GM18517 (cell line): ENCODE results near the gene S1PR4.
A peak's percentile ranks its signal among the peaks of the same experiment; 100 is the strongest.
"Not testable (repeated sequence)": the region's sequence is repeated elsewhere in the genome, so short reads cannot be mapped to it uniquely, and the experiment has no call there.

Experiments
- ATAC-seq: cut with Tn5 transposase; IDR thresholded peaks from one replicate; pipeline ENCODE4 v1.9.1; 2021; ENCODE audit warnings: mild to moderate bottlenecking, moderate library complexity; ENCODE audit not compliant: unreplicated experiment

Gene S1PR4

DNA sequence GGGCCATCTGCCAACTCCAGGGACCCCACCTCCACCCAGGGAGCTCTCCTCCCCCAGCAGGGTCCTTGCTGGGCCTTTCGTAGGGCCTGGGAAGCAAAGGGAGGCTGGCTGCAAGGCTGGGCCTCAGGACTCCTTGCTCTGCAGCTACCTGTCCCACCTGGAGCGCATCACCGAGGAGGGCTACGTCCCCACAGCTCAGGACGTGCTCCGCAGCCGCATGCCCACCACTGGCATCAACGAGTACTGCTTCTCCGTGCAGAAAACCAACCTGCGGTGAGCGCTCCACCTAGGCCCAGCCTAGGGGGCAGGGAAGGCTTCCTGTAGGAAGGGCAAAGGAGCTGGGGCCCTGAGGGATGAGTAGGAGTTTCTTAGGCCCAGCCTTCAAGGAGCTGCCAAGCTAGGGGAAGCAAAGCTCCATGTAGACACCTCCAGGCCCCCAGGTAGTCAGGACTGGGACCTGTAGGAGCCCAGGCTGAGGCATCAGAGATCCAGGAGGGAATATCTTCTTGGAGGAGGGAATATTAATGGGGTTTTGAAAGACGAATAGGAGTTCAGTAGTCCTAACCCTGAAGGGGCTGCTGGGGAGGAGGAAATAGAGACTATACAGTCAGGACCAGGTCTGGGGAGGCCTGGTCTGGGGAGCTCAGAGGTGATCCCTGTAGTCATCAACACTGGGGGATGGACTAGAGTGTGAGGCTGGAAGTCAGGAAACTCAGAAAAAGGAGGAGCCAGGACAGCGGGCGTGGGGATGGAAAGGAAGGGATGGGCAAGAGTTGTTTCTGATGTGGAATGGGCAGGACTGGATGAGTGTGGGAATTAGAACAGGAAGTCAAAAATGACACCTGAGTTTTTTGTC lies 26.8 kb upstream of the S1PR4 start:
- ATAC-seq, result no peak

DNA sequence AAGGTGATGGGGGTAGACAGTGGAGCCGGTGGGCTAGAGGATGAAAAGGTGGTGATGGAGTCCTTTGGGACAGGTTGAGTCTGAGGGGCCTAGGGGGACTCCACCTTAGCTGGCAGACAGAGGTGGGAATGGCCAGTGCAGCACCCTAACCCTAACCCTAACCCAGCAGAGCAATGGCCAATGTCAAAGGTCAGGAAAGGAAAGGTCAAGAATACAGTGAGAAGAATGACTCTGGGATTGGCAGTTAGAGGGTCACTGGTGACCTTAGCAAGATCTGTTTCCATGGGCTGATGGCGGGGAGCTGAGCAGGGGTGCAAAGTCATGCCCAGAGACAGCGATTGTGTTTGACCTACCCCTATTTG lies 26.2 kb upstream of the S1PR4 start:
- ATAC-seq, result no peak

GRCh38 chr19:3153286-3154230 lies 25.0 kb upstream of the S1PR4 start:
- ATAC-seq, result no peak

GRCh38 chr19:3154447-3154846 lies 24.1 kb upstream of the S1PR4 start:
- not testable (repeated sequence) for ATAC-seq

DNA sequence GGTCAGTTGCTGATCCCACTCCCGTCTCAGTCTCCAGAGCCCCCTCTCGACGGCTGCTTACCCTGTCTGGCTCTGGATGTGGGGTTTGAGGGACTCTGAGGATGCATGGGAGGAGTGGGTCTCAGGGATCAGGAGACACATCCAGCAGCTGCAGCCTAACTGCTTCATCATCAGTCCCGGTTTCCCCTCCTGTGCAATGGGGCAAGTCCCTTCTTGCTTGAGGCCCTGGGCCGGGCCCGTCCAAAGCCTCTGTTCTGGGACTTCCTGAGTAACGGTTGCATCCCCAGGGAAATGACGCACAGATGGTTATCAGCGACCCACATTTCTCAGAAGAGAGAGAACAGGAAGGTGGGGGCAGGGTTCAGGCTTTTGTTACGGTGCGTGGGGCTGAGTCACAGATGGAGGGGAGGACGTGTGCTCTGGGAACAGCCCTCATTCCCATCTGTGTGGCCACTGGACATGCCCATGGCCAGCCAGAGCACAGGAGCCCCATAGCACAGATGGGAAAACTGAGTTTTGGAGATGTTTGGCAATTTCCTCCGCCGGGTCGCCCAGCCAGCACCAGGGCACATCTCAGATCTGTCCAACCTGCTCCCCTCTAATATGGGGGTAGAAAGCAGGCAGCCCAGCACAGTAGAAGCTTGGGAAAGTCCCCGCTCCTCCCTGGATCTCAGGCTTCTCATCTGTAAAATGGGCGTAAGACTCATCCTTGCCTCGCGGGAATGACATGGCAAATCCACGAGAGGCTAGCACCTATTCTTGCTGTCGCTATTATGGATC lies 23.4 kb upstream of the S1PR4 start:
- peak; percentile 63 for ATAC-seq

GRCh38 chr19:3157096-3157845 lies 21.3 kb upstream of the S1PR4 start:
- no peak for ATAC-seq

GRCh38 chr19:3159565-3159964 lies 19.0 kb upstream of the S1PR4 start:
- no peak for ATAC-seq

DNA sequence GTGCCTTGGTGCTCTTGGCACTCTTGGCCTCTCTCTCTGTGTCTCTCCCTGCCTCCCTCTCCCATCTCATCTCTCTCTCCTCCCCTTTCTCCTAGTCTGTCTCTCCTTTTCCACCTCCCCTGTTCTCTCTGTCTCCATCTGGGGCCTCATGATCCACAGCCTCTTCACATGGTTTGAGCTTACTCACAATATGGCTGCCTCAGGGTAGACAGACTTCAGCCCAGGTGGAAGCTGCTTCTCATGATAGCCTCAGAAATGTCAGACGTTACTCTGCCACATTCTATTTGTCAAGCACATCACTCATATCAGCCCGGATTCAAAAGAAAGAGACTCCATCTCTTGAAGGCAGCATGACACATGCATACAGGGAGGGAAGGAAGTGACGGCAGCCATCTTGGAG lies 18.4 kb upstream of the S1PR4 start:
- ATAC-seq, result no peak

GRCh38 chr19:3161453-3161852 lies 17.1 kb upstream of the S1PR4 start:
- no peak for ATAC-seq

DNA sequence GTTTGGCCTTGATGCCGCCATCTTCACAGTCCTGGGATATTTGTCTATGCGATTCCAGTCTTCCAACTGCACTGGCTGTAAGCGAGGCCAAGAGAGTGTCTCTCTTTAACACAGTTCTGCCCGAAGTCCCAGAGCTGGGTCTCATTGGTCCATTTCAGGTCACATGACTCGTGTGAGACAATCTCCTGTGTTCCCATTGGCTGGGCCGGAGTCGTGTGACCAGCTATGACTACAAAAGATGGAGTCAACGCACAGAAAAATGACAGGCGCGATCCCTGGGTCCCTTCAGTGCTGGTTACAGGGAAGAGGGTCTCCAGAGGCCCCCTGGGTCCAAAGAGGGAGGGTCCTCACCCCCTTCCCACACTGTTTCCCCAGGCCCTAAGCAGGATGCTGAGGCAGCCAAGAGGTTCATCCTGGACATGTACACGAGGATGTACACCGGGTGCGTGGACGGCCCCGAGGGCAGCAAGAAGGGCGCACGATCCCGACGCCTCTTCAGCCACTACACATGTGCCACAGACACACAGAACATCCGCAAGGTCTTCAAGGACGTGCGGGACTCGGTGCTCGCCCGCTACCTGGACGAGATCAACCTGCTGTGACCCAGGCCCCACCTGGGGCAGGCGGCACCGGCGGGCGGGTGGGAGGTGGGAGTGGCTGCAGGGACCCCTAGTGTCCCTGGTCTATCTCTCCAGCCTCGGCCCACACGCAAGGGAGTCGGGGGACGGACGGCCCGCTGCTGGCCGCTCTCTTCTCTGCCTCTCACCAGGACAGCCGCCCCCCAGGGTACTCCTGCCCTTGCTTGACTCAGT lies 15.9 kb upstream of the S1PR4 start:
- no peak for ATAC-seq

DNA sequence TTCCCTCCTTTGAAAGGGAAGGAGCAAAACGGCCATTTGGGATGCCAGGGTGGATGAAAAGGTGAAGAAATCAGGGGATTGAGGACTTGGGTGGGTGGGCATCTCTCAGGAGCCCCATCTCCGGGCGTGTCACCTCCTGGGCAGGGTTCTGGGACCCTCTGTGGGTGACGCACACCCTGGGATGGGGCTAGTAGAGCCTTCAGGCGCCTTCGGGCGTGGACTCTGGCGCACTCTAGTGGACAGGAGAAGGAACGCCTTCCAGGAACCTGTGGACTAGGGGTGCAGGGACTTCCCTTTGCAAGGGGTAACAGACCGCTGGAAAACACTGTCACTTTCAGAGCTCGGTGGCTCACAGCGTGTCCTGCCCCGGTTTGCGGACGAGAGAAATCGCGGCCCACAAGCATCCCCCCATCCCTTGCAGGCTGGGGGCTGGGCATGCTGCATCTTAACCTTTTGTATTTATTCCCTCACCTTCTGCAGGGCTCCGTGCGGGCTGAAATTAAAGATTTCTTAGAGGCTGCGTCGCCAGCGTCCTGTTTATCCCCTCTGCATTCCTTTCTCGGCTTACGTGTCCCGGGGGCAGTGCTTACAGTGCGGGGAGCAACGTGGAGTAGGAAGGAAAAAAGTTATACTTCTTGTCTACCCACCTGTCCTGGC lies 15.2 kb upstream of the S1PR4 start:
- no peak for ATAC-seq

- no peak for ATAC-seq
These were observed 14.6 kb upstream of the S1PR4 start for GRCh38 chr19:3163943-3164342.

DNA sequence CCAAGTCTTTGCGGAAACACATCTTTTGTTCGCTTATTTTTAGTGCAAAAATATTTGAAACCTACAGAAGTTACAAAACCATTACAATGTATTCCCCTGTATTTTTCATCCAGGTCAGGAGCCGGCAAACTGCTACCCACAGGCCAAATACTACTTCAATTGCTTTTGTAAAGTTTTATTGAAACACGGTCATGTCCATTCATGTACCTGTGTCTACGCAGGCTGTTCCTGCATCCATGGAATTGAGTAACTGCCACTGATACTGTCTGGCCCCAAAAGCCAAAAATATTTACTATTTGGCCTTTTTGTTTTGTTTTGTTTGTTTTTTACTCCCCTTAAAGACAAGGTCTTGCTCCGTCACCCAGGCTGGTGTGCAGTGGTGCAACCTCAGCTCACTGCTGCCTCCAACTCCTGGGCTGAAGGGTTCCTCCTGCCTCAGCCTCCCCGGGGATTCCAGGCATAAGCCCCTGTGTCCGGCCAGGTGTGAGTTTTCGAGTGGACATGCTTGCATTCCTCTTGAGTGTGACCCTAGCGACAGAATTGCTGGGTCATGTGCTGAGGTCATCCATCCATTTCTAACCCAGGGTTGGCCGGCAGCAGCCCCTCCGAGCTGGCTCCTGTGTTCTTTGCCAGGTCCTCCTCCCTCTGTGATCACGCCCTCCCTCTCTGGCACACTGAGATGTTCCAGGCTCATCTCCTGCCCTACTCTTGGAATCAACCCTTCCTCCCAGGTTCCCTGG lies 10.9 kb upstream of the S1PR4 start:
- no peak for ATAC-seq

GRCh38 chr19:3171894-3172672 lies 6.5 kb upstream of the S1PR4 start:
- ATAC-seq, result no peak

DNA sequence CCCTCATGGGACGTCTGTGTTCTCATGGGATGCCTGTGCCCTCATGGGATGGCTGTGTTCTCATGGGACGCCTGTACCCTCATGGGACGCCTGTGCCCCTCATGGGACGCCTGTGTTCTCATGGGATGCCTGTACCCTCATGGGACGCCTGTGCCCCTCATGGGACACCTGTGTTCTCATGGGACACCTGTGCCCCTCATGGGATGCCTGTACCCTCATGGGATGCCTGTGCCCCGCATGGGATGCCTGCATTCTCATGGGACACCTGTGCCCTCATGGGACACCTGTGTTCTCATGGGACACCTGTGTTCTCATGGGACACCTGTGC lies 5.9 kb upstream of the S1PR4 start:
- ATAC-seq, result not testable (repeated sequence)

DNA sequence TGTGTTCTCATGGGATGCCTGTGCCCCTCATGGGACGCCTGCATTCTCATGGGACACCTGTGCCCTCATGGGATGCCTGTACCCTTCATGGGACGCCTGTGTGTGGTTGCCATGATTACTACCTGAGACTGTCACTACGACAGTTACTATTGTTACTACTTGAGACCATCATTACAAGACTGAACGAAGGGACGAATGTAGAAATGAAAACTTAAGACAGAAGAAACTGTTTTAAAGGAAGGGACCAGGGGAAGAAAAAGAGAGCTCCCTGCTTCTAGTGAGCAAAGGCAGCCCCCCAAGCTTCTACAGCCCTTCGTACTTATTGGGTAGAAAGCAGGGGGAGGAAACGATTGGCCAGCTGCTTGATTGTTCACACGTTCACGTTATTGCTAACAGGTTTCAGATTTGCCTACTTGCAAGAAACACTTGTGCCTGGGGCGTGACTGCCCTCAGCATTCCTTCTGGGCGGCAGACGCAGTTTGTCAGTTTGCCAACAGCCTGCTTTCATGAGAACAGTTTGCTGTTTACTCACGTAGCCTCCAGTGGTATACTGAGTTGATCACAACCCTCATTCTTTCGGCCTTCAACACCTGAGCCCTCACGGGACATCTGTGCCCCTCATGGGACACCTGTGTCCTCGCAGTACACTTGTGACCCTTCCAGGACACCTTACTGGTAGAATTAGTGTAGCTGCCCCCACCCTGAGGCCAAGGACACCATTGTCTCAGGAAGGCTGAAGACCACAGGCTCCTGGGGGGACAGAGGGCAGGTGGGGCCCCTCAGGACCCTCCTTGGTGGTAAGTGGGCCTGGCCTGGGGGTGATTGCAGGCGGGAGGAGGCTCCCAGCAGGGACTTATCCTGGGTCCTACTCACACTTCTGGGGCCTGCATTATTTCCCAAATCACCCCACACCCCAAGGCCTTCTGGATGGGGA lies 2.5 kb upstream of the S1PR4 start:
- no peak for ATAC-seq
